ENCODE results near the gene TC2N. TPM values are rescaled to one million over a fixed set of nuclear protein-coding genes. Genes with fewer than 3 reads are reported as not detected.
"Not testable (repeated sequence)": the region's sequence is repeated elsewhere in the genome, so short reads cannot be mapped to it uniquely, and the experiment has no call there.

The TC2N gene
- total and polyA plus RNA-seq, 9 donors: 1.9 to 8.6 (median 5.6) TPM

DNA sequence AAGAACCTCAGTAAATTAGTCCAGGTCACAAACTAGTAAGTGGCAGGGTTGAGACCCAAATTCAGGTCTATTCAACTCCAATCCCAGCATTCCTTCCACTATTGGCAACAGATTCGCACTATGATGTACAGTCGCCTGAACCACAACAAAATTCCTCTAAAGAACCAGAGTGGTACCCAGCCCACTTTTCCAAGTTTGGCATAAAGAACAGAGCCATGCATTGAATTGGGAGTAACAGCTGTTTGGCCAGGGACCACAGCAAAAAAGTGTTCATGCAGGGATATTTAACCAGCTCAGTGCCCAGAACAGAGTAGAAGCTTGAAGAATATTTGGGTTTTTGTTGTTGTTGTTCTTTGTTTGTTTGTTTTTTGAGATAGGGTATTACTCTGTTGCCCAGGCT lies 9.7 kb downstream of the TC2N start:
- DNase-seq: peak; percentile 81
- H3K27me3 ChIP-seq (ENCODE audit: control insufficient read depth, insufficient read depth, low read length): no peaks in the 10 kb centered on the region
- no peak overlapping the region for H3K4me3 ChIP-seq (ENCODE audit: low read length)
- 40% methylated on average over 2 of the region's 2 CpGs for WGBS (ENCODE audit: insufficient coverage)
- peaks cover 32% of the 10 kb centered on the region for H3K4me1 ChIP-seq (ENCODE audit: control insufficient read depth, insufficient read depth, low read length)
- H3K9me3 ChIP-seq (replicated peaks; ENCODE audit: control insufficient read depth, low read depth, low read length): no peaks in the 10 kb centered on the region
- H3K36me3 ChIP-seq (ENCODE audit: control insufficient read depth, insufficient read depth, low read length): no peaks in the 10 kb centered on the region
- H3K27ac ChIP-seq (ENCODE audit: low read length): no peak overlapping the region

DNA sequence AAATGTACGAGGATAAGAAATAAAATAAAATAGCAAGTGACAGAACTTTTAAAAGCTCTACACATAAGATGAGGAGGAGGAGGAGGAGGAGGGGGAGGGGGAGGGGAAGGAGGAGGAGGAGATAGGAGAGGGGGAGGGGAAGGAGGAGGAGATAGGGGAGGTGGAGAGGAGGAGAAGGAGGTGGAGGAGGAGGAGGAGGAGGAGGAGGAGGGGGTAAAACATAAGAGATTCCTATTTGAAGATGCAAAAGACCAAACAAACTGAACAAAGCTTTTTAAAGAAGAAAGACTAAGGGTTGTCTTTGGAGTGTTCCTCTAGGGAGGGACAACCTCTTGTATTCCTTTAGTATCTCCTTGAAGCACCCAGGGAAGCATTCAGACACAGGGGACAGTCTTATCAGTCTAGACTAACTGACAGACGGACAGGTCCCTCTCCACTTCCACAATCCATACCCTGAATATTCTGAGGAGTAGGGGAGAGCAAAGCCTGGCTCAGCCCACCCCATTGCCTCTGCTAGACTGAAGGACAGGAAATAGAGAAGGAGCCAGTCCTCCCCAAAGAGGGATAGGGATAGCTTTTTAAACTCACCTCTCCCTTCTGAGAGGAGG lies 12.9 kb downstream of the TC2N start:
- no CpG with 5 or more reads among the region's 2 CpGs for WGBS (ENCODE audit: insufficient coverage)
- Histone ChIP-seq H3K27ac (ENCODE audit: low read length) (peak overlapping the region; percentile 81), H3K9me3 (replicated peaks; ENCODE audit: control insufficient read depth, low read depth, low read length) (no peaks in the 10 kb centered on the region), H3K4me1 (ENCODE audit: control insufficient read depth, insufficient read depth, low read length) (peaks cover 32% of the 10 kb centered on the region), H3K4me3 (ENCODE audit: low read length) (no peak overlapping the region), H3K27me3 (ENCODE audit: control insufficient read depth, insufficient read depth, low read length) (no peaks in the 10 kb centered on the region), H3K36me3 (ENCODE audit: control insufficient read depth, insufficient read depth, low read length) (no peaks in the 10 kb centered on the region)
- no peak for DNase-seq

DNA sequence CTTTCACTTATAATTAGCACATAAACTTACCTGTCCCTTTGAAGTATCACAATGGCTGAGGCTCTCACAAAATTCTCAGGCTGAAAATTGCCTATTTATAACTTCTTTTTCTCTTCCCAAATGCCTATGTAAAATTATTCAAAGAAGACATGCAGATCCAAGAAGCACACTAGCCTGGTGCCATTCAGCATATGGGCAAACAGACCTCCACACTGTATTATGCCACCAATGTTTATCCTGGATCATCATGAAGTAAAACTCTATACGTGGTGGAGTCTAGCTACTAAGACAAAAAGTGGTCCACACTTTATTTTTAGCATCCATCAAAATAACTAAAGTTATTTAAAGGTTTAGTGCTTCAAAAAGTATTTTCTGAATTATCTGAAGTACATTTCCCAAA lies 15.8 kb downstream of the TC2N start:
- Histone ChIP-seq H3K4me1 (ENCODE audit: control insufficient read depth, insufficient read depth, low read length) (peaks cover 18% of the 10 kb centered on the region), H3K27ac (ENCODE audit: low read length) (no peak overlapping the region), H3K9me3 (replicated peaks; ENCODE audit: control insufficient read depth, low read depth, low read length) (no peaks in the 10 kb centered on the region), H3K27me3 (ENCODE audit: control insufficient read depth, insufficient read depth, low read length) (no peaks in the 10 kb centered on the region), H3K4me3 (ENCODE audit: low read length) (no peak overlapping the region), H3K36me3 (ENCODE audit: control insufficient read depth, insufficient read depth, low read length) (no peaks in the 10 kb centered on the region)
- no CpG with 5 or more reads among the region's 1 CpG for WGBS (ENCODE audit: insufficient coverage)
- no peak for DNase-seq

DNA sequence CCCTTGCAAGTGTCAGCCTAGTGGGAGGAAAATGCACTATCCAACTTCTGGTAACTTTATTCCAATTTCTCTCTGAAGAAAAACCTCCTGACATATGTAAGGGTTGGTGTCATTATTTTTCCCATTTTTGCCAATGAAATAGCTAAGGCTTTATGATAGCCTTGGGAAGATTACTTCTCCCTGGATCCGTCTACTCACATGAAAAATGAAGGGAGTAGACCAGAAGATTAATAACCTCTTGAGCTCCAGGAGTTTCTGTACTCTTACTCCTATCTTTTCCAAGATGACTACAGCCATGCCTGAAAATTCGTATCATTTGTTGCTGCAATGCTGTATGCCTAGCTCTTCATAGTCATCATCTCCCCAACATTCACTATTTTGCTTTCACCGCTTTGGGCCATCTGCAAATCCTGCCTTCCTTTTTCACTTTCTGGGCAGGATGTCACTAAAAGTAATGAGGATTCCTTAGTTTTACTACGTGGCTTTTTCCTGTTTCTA lies 18.8 kb downstream of the TC2N start:
- Histone ChIP-seq H3K9me3 (replicated peaks; ENCODE audit: control insufficient read depth, low read depth, low read length) (no peaks in the 10 kb centered on the region), H3K4me3 (ENCODE audit: low read length) (no peak overlapping the region), H3K4me1 (ENCODE audit: control insufficient read depth, insufficient read depth, low read length) (peaks cover 3% of the 10 kb centered on the region), H3K27me3 (ENCODE audit: control insufficient read depth, insufficient read depth, low read length) (no peaks in the 10 kb centered on the region), H3K36me3 (ENCODE audit: control insufficient read depth, insufficient read depth, low read length) (no peaks in the 10 kb centered on the region), H3K27ac (ENCODE audit: low read length) (no peak overlapping the region)
- 33% methylated on average over 1 of the region's 4 CpGs for WGBS (ENCODE audit: insufficient coverage)
- DNase-seq: no peak

DNA sequence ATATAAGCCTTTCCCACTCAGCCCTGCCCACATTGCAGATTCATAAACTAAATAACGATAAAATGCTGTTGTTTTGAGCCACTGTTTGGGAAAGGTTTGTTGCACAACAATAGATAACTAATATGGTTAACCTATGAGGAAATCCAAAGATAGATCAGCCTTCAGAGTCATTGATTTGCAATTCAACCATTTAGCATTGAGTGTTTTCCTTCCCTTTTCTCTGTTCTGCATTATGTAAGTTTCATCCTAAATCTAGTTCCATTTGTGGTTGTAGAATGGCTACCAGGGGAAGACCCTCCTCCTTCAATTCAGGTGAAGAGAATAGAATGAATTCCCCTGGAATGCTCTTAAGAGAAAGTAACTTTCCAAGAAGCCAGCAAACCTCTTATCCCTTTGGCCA lies 19.6 kb downstream of the TC2N start:
- WGBS (ENCODE audit: insufficient coverage): no CpG with 5 or more reads among the region's 1 CpG
- H3K27me3 ChIP-seq (ENCODE audit: control insufficient read depth, insufficient read depth, low read length): no peaks in the 10 kb centered on the region

DNA sequence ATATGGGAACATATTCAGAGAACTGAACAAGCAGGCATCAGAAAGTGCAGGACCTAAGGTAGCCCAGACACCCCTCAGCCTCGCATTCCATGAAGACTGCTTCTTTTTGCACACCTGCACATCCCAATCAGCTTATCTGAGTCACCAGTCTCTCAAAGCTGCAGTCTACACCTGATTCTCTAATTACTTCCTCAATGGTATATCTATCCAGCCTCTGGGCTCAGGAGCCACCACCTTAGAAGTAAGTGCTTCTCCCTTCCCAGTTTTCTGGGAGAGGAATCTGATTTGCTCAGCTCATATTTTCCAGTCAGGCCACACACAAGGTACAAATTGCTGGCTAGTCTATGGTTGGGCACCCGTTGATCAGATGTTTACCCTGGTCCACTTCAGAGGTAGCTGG lies 21.7 kb downstream of the TC2N start:
- H3K4me3 ChIP-seq (ENCODE audit: low read length): no peak overlapping the region
- H3K9me3 ChIP-seq (replicated peaks; ENCODE audit: control insufficient read depth, low read depth, low read length): no peaks in the 10 kb centered on the region
- H3K4me1 ChIP-seq (ENCODE audit: control insufficient read depth, insufficient read depth, low read length): no peaks in the 10 kb centered on the region
- no peaks in the 10 kb centered on the region for H3K36me3 ChIP-seq (ENCODE audit: control insufficient read depth, insufficient read depth, low read length)
- WGBS (ENCODE audit: insufficient coverage): 80% methylated on average over 1 of the region's 2 CpGs
- H3K27me3 ChIP-seq (ENCODE audit: control insufficient read depth, insufficient read depth, low read length): no peaks in the 10 kb centered on the region
- H3K27ac ChIP-seq (ENCODE audit: low read length): no peak overlapping the region
- no peak for DNase-seq

More for the DNA sequence above, 19.6 kb downstream of the TC2N start:
- H3K27ac ChIP-seq (ENCODE audit: low read length): no peak overlapping the region
- H3K4me1 ChIP-seq (ENCODE audit: control insufficient read depth, insufficient read depth, low read length): no peaks in the 10 kb centered on the region
- H3K36me3 ChIP-seq (ENCODE audit: control insufficient read depth, insufficient read depth, low read length): no peaks in the 10 kb centered on the region
- H3K4me3 ChIP-seq (ENCODE audit: low read length): no peak overlapping the region
- no peak for DNase-seq
- no peaks in the 10 kb centered on the region for H3K9me3 ChIP-seq (replicated peaks; ENCODE audit: control insufficient read depth, low read depth, low read length)

DNA sequence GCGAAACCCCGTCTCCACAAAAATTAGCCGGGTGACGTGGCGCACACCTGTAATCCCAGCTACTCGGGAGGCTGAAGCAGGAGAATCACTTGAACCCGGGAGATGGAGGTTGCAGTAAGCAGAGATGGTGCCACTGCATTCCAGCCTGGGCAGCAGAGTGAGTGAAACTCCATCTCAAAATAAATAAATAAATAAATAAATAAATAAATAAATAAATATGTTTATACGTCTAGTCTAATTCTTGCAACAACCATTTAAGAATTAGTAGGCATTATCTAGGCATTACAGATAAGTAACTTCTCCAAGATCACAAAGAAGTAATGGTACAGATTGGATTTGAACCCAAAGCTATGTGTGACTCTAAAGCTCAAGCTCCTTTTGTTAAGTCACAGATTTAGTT lies 22.3 kb downstream of the TC2N start:
- H3K9me3 ChIP-seq (replicated peaks; ENCODE audit: control insufficient read depth, low read depth, low read length); DNase-seq; H3K36me3 ChIP-seq (ENCODE audit: control insufficient read depth, insufficient read depth, low read length); H3K4me3 ChIP-seq (ENCODE audit: low read length); H3K27me3 ChIP-seq (ENCODE audit: control insufficient read depth, insufficient read depth, low read length); H3K4me1 ChIP-seq (ENCODE audit: control insufficient read depth, insufficient read depth, low read length); H3K27ac ChIP-seq (ENCODE audit: low read length): not testable (repeated sequence)
- WGBS (ENCODE audit: insufficient coverage): no CpG with 5 or more reads among the region's 8 CpGs

DNA sequence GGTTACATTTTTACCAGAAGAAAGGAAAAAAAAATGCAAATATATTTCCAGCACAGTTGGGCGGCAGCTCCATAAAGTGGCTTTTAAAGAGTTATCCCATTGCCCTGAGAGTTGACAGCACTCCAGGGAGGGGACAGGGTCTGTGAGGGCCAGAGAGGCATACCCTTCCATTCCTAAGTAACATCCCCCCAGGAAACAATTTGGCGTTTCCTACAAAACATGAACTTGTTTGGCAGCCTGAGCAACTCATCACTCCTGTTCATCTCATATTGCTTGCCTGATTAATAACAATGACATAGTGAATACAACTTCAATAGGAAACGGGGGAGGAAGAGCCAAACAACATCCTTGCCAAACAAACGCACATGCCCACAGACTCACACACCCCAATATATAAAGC lies 23.3 kb downstream of the TC2N start:
- Histone ChIP-seq H3K4me1 (ENCODE audit: control insufficient read depth, insufficient read depth, low read length) (no peaks in the 10 kb centered on the region), H3K27ac (ENCODE audit: low read length) (no peak overlapping the region), H3K36me3 (ENCODE audit: control insufficient read depth, insufficient read depth, low read length) (no peaks in the 10 kb centered on the region), H3K9me3 (replicated peaks; ENCODE audit: control insufficient read depth, low read depth, low read length) (no peaks in the 10 kb centered on the region), H3K4me3 (ENCODE audit: low read length) (no peak overlapping the region), H3K27me3 (ENCODE audit: control insufficient read depth, insufficient read depth, low read length) (no peaks in the 10 kb centered on the region)
- peak; percentile 30 for DNase-seq
- WGBS (ENCODE audit: insufficient coverage): 40% methylated on average over 1 of the region's 4 CpGs

DNA sequence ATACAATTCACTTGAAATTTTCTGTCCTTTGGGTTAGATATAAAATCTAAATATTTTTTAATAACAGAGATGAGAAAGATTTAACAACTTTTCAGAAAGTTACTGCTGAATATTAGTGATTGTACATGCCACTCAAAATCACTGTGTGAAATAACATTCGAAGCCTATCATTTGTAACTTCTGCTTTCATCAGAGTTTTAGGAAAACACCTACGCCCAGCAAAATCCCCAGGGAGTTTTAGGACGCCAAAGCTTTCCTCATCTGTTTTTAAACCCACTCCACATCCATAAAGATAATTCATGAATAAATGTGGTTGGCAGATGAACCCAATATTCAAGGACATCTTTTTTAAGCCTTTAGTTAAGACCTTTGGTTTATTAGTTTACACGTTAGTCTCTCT lies 23.9 kb downstream of the TC2N start:
- Histone ChIP-seq H3K36me3 (ENCODE audit: control insufficient read depth, insufficient read depth, low read length) (no peaks in the 10 kb centered on the region), H3K9me3 (replicated peaks; ENCODE audit: control insufficient read depth, low read depth, low read length) (no peaks in the 10 kb centered on the region), H3K27me3 (ENCODE audit: control insufficient read depth, insufficient read depth, low read length) (no peaks in the 10 kb centered on the region), H3K4me1 (ENCODE audit: control insufficient read depth, insufficient read depth, low read length) (no peaks in the 10 kb centered on the region), H3K27ac (ENCODE audit: low read length) (no peak overlapping the region), H3K4me3 (ENCODE audit: low read length) (no peak overlapping the region)
- no peak for DNase-seq
- no CpG with 5 or more reads among the region's 4 CpGs for WGBS (ENCODE audit: insufficient coverage)

DNA sequence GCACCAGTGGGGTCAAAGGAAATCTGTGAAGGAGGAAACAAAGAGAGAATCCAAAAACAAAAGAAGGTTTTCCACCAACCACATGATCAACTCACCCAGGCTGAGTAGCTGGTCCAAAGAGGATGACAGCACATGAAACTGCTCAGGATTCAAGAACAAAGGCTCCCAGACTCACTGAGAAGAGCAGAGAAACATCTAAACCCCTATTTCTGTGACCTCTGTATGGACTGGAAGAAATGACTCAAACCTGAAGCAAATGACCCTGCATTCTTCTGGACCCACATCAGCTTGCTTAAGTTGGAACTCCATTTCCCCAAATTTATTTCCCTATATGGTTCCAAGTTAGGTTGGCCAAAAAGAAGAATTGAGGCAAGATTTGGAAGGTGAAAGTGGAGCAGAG lies 26.3 kb downstream of the TC2N start:
- Histone ChIP-seq H3K27ac (ENCODE audit: low read length) (no peak overlapping the region), H3K9me3 (replicated peaks; ENCODE audit: control insufficient read depth, low read depth, low read length) (no peaks in the 10 kb centered on the region), H3K36me3 (ENCODE audit: control insufficient read depth, insufficient read depth, low read length) (no peaks in the 10 kb centered on the region), H3K4me1 (ENCODE audit: control insufficient read depth, insufficient read depth, low read length) (peaks cover 5% of the 10 kb centered on the region), H3K4me3 (ENCODE audit: low read length) (no peak overlapping the region), H3K27me3 (ENCODE audit: control insufficient read depth, insufficient read depth, low read length) (peaks cover 19% of the 10 kb centered on the region)
- DNase-seq: no peak

DNA sequence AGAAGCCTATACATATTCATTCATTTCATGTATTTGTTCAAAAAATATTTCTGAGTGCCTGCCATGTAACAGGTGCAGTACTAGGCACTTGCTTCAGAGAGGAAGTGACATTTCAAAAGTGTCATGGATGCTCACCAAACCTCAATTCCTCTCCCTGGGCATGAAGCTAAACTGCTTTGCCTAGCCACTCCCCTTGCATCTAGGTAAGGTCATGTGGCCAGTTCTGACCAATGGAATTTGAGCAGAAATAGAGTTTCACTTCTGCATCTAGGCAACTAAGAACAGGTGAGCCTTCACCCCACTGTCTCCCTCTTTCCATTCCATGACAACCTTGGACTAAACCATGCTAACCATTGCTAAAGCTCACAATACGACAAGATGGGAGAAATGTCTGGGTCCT lies 27.6 kb downstream of the TC2N start:
- Histone ChIP-seq H3K36me3 (ENCODE audit: control insufficient read depth, insufficient read depth, low read length) (no peaks in the 10 kb centered on the region), H3K27ac (ENCODE audit: low read length) (no peak overlapping the region), H3K27me3 (ENCODE audit: control insufficient read depth, insufficient read depth, low read length) (peaks cover 24% of the 10 kb centered on the region), H3K4me1 (ENCODE audit: control insufficient read depth, insufficient read depth, low read length) (peaks cover 8% of the 10 kb centered on the region), H3K4me3 (ENCODE audit: low read length) (no peak overlapping the region), H3K9me3 (replicated peaks; ENCODE audit: control insufficient read depth, low read depth, low read length) (no peaks in the 10 kb centered on the region)
- no peak for DNase-seq
- no CpG with 5 or more reads among the region's 1 CpG for WGBS (ENCODE audit: insufficient coverage)

Data from muscle of leg (tissue), 11 donors.